ENCODE results near the gene ARL6IP4. TPM values are rescaled to one million over a fixed set of nuclear protein-coding genes. Genes with fewer than 3 reads are reported as not detected.

The ARL6IP4 gene
- total RNA-seq, 2 experiments from 2014 or later = 159 to 177 TPM

DNA sequence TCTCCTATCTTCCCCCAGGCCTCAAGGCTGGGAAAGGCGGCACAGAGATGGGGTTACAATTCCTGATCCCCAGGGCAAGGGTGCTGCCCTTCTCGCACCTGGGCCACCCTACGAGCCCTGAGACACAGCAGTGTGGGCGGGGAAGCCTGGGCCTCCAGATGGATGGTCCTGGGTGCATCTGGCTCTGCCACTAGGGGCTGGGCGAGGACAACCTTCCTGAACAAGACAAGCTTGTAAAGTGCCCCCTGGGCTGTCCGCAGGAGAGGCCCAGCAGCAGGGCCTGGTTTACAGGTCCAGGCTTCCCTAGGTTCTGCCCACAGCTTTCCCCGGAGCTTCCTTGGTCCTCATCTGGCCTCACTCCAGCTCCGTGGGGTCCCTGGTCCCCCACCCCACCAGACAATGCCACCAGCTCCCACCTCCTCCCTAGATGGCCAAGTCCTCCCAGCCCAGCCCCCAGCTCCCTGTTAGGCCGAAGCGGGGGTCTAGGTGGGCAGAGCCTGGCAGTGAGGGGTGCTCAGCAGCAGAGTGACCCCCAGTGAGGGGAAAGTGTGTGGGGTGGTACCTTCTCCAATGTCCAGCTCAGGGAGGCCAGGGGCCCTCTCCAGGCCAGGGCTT lies 8.9 kb downstream of the ARL6IP4 start:
- intact Hi-C loops (cut with micrococcal nuclease) = no loop called here
- Mint-ChIP-seq H3K4me1 (ENCODE audit: low read depth) (peaks cover 4% of the 10 kb centered on the region), H3K4me3 (no peak overlapping the region), H3K27me3 (ENCODE audit: low read depth) (no peaks in the 10 kb centered on the region), H3K9me3 (no peaks in the 10 kb centered on the region), H3K27ac (no peak overlapping the region), H3K36me3 (ENCODE audit: low read depth) (no peaks in the 10 kb centered on the region)
- no peak for DNase-seq
- CTCF ChIA-PET = interaction anchor here (0.6 to 1.2 kb wide), 3 partner anchors 17 to 322 kb away, joined by 3 to 4 read pairs (median 3); no protein-coding TSS in a partner anchor

DNA sequence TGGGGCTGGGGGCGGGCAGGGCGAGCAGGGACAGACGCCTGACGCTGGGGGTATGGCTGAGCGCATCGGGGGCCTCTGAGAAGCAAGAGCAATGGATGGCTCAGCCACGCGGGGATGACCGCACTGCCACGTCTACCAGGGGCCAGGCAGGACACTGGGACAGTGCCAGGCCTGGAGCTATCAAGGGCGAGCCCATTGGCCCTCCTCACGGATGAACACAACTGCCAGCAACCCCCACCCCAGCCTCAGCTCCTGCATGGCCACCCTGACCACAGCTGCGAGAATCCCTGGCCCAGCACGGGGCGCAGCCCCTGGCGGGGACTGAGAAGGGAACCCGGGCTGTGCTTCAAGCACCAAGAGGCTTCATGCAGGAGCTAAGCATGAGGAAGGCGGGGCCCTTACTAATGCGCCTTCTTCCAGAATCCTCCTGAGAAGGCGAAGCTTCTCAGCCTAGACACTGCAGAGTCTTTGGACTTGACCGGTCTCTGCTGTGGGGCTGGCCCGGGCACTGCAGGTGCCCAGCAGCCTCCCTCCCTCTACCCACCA lies 9.5 kb downstream of the ARL6IP4 start:
- H3K36me3 Mint-ChIP-seq (ENCODE audit: low read depth) = no peaks in the 10 kb centered on the region
- no peaks in the 10 kb centered on the region for H3K9me3 Mint-ChIP-seq
- no peak overlapping the region for H3K4me3 Mint-ChIP-seq
- no peak for DNase-seq
- CTCF ChIA-PET = interaction anchor here (1.2 kb wide), 1 partner anchor 74 kb away, joined by 3 read pairs; no protein-coding TSS in a partner anchor
- no peaks in the 10 kb centered on the region for H3K27me3 Mint-ChIP-seq (ENCODE audit: low read depth)
- H3K27ac Mint-ChIP-seq = no peak overlapping the region
- intact Hi-C loops (cut with micrococcal nuclease) = no loop called here
- H3K4me1 Mint-ChIP-seq (ENCODE audit: low read depth) = no peaks in the 10 kb centered on the region

DNA sequence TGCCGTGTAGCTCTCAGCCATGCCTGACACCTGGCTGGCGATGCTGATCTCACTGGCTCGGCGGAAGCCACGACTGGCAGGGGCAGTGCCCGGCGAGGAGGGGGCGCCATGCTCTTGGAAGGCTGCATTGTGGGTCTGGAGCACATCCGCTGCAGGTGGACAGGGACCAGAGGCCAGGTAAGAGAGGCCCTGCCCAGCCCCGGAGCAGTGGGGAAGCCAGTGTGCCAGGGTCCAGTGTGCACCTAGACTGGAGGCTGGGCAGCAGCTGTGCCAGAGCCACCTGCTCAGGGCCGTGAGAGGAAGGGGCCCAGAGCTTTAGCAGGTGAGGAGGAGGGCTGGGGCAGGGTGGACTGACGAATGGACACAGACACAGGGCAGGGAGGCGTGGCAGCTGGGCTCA lies 10.1 kb downstream of the ARL6IP4 start:
- Mint-ChIP-seq H3K36me3 (ENCODE audit: low read depth) (no peaks in the 10 kb centered on the region), H3K4me3 (no peak overlapping the region), H3K4me1 (ENCODE audit: low read depth) (no peaks in the 10 kb centered on the region), H3K27me3 (ENCODE audit: low read depth) (no peaks in the 10 kb centered on the region), H3K27ac (peak overlapping the region; percentile 59), H3K9me3 (no peaks in the 10 kb centered on the region)
- intact Hi-C loops (cut with micrococcal nuclease) = no loop called here
- DNase-seq = no peak
- CTCF ChIA-PET = interaction anchor here (0.6 to 1.2 kb wide), 3 partner anchors 73 to 243 kb away, joined by 3 to 5 read pairs (median 3); no protein-coding TSS in a partner anchor

- H3K36me3 Mint-ChIP-seq (ENCODE audit: low read depth) = no peaks in the 10 kb centered on the region
These were observed 10.6 kb downstream of the ARL6IP4 start for GRCh38 chr12:122990961-122991622.

DNA sequence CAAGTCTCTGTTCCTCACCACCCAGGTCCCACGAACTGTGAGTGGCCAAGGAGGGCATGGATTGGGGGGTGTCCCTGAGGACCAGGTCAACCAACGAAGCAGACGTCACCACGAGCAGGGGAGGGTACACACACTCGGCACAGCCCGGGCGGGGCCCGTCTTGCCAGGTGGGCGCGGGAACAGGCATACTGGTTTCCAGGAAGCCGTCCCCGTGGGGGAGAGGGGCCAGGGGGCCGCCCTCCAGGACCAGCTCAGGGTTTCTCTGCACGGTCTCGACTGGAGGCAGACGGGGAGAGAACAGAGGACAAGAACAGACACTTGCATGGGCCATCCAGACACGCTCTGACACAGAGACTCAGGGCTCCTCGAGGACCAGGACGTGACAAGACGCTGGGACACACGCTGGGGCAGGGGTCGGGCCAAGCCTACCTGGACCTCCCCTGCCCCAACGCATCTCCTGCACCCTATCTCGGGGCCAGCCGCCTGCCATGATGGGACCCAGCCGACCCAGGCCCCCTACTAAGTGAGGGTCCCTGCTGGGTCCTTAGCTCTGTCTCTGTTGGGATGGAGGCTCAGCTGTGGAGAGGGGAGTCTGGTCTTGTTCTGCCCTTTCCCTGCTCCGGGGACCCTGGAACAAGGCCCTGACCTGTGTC lies 11.3 kb downstream of the ARL6IP4 start:
- CTCF ChIA-PET = no interaction called here
- Mint-ChIP-seq H3K4me1 (ENCODE audit: low read depth) (no peaks in the 10 kb centered on the region), H3K4me3 (no peak overlapping the region)

More at GRCh38 chr12:122990961-122991622, 10.6 kb downstream of the ARL6IP4 start:
- Mint-ChIP-seq H3K4me3 (no peak overlapping the region), H3K27me3 (ENCODE audit: low read depth) (no peaks in the 10 kb centered on the region), H3K4me1 (ENCODE audit: low read depth) (no peaks in the 10 kb centered on the region), H3K27ac (peak overlapping the region; percentile 59), H3K9me3 (no peaks in the 10 kb centered on the region)
- CTCF ChIA-PET = interaction anchor here (0.6 kb wide), 2 partner anchors 74 to 243 kb away, joined by 3 to 5 read pairs; no protein-coding TSS in a partner anchor
- intact Hi-C loops (cut with micrococcal nuclease) = no loop called here
- no peak for DNase-seq

DNA sequence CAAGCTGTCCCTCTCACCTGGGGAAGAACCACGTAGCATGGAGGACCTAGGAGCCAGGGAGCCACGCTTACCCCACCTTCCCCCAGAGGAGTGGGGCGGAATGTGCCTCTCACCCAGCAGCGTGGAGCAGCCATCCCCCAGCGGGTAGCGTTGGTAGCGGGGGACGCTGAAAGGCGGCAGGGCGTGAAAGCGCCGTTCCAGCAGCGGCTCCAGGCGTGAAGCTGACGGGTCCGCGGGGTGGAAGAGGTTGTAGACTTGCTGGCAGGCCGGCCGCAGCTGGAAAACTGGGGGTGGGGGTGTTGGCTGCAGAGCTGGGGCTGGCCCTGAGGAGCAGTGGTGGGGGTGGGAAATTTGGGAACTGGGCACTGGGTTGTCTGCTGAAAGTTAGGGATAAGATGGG lies 11.9 kb downstream of the ARL6IP4 start:
- H3K9me3 Mint-ChIP-seq = no peaks in the 10 kb centered on the region
- H3K4me3 Mint-ChIP-seq = no peak overlapping the region
- H3K36me3 Mint-ChIP-seq (ENCODE audit: low read depth) = no peaks in the 10 kb centered on the region
- H3K27ac Mint-ChIP-seq = no peak overlapping the region
- DNase-seq = no peak
- no peaks in the 10 kb centered on the region for H3K27me3 Mint-ChIP-seq (ENCODE audit: low read depth)
- H3K4me1 Mint-ChIP-seq (ENCODE audit: low read depth) = no peaks in the 10 kb centered on the region
- intact Hi-C loops (cut with micrococcal nuclease) = no loop called here
- CTCF ChIA-PET = no interaction called here

More for the DNA sequence above, 11.3 kb downstream of the ARL6IP4 start:
- no peaks in the 10 kb centered on the region for H3K27me3 Mint-ChIP-seq (ENCODE audit: low read depth)
- no peaks in the 10 kb centered on the region for H3K9me3 Mint-ChIP-seq
- DNase-seq = no peak
- intact Hi-C loops (cut with micrococcal nuclease) = no loop called here
- H3K36me3 Mint-ChIP-seq (ENCODE audit: low read depth) = no peaks in the 10 kb centered on the region
- H3K27ac Mint-ChIP-seq = no peak overlapping the region

- H3K27ac Mint-ChIP-seq = no peak overlapping the region
- DNase-seq = no peak
- CTCF ChIA-PET = no interaction called here
- H3K4me1 Mint-ChIP-seq (ENCODE audit: low read depth) = no peaks in the 10 kb centered on the region
- no peaks in the 10 kb centered on the region for H3K27me3 Mint-ChIP-seq (ENCODE audit: low read depth)
- H3K9me3 Mint-ChIP-seq = no peaks in the 10 kb centered on the region
- no peak overlapping the region for H3K4me3 Mint-ChIP-seq
- H3K36me3 Mint-ChIP-seq (ENCODE audit: low read depth) = no peaks in the 10 kb centered on the region
- intact Hi-C loops (cut with micrococcal nuclease) = no loop called here
These were observed 13.7 kb downstream of the ARL6IP4 start for GRCh38 chr12:122994140-122994675.

DNA sequence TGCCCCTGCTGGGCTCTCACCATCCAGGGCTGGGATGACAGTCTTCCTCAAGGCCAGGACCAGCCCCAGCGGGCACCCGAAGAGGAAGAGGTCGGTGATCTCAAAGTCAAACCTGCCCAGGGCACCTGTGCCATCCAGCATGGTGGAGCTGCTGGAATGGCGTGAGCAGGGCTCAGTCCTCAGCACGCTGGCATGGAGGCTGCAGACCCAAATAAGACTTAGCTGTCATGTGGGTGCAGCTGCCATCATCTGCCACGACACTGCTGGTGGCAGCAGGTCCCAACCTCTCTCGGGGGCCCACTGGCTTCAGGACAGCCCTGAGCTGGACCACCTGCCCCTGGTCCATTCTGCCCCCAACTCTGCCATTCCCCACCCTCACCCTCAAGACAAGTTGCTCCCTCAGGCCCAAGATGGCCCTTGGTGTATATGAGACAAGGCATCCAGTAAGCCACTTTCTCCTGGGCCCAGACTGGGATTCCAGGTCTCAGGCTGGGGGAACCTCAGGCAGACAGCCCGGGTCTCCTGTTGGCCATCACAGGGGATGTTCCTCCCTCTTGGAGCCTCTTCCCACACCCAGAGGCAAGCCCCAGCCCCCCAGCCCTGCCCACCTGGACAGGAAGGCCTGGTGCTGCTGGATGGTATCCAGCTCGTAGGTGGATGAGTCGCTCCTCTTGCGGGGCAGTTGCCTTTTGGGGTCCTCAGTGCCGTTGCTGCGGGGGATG lies 14.5 kb downstream of the ARL6IP4 start:
- no peaks in the 10 kb centered on the region for H3K27me3 Mint-ChIP-seq (ENCODE audit: low read depth)
- no peak overlapping the region for H3K27ac Mint-ChIP-seq
- H3K36me3 Mint-ChIP-seq (ENCODE audit: low read depth) = no peaks in the 10 kb centered on the region
- no peak for DNase-seq
- no peaks in the 10 kb centered on the region for H3K4me1 Mint-ChIP-seq (ENCODE audit: low read depth)
- intact Hi-C loops (cut with micrococcal nuclease) = no loop called here
- no peaks in the 10 kb centered on the region for H3K9me3 Mint-ChIP-seq
- no peak overlapping the region for H3K4me3 Mint-ChIP-seq
- CTCF ChIA-PET = no interaction called here

- intact Hi-C loops (cut with micrococcal nuclease) = no loop called here
- H3K4me1 Mint-ChIP-seq (ENCODE audit: low read depth) = no peaks in the 10 kb centered on the region
- no peak for DNase-seq
- H3K27me3 Mint-ChIP-seq (ENCODE audit: low read depth) = no peaks in the 10 kb centered on the region
- H3K27ac Mint-ChIP-seq = no peak overlapping the region
- H3K4me3 Mint-ChIP-seq = no peak overlapping the region
- no peaks in the 10 kb centered on the region for H3K36me3 Mint-ChIP-seq (ENCODE audit: low read depth)
- no peaks in the 10 kb centered on the region for H3K9me3 Mint-ChIP-seq
- CTCF ChIA-PET = no interaction called here
These were observed 15.2 kb downstream of the ARL6IP4 start for GRCh38 chr12:122995503-122996187.

- CTCF ChIA-PET = no interaction called here
- Mint-ChIP-seq H3K36me3 (ENCODE audit: low read depth) (no peaks in the 10 kb centered on the region), H3K9me3 (no peaks in the 10 kb centered on the region), H3K27me3 (ENCODE audit: low read depth) (no peaks in the 10 kb centered on the region), H3K4me1 (ENCODE audit: low read depth) (no peaks in the 10 kb centered on the region), H3K4me3 (no peak overlapping the region), H3K27ac (no peak overlapping the region)
- intact Hi-C loops (cut with micrococcal nuclease) = no loop called here
- no peak for DNase-seq
These were observed 15.7 kb downstream of the ARL6IP4 start for GRCh38 chr12:122996188-122996601.

GRCh38 chr12:122996621-122997342 lies 16.3 kb downstream of the ARL6IP4 start:
- CTCF ChIA-PET = no interaction called here
- intact Hi-C loops (cut with micrococcal nuclease) = no loop called here
- H3K27me3 Mint-ChIP-seq (ENCODE audit: low read depth) = no peaks in the 10 kb centered on the region
- no peaks in the 10 kb centered on the region for H3K4me1 Mint-ChIP-seq (ENCODE audit: low read depth)
- no peaks in the 10 kb centered on the region for H3K36me3 Mint-ChIP-seq (ENCODE audit: low read depth)
- no peaks in the 10 kb centered on the region for H3K9me3 Mint-ChIP-seq
- no peak overlapping the region for H3K27ac Mint-ChIP-seq
- DNase-seq = no peak
- no peak overlapping the region for H3K4me3 Mint-ChIP-seq

All from activated naive CD4-positive, alpha-beta T cell treated with anti-CD3 and anti-CD28 coated beads for 36 hours (primary cell).